ENCODE measurements around the gene RSAD2. TPM values are rescaled to one million over a fixed set of nuclear protein-coding genes. Genes with fewer than 3 reads are reported as not detected.
"Not testable (repeated sequence)": the region's sequence is repeated elsewhere in the genome, so short reads cannot be mapped to it uniquely, and the experiment has no call there.

RSAD2 gene
- total RNA-seq, 1 donor from 2014 or later: 62.2 TPM

DNA sequence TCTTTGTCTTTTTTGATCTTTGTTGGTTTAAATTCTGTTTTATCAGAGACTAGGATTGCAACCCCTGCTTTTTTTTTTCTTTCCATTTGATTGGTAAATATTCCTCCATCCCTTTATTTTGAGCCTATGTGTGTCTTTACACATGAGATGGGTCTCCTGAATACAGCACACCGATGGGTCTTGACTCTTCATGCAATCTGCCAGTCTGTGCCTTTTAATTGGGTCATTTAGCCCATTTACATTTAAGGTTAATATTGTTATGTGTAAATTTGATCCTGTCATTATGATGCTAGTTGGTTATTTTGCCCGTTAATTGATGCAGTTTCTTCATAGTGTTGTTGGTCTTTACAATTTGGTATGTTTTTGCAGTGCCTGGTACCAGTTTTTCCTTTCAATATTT lies 25.0 kb downstream of the RSAD2 start:
- intact Hi-C loops (cut with micrococcal nuclease): not testable (repeated sequence)

DNA sequence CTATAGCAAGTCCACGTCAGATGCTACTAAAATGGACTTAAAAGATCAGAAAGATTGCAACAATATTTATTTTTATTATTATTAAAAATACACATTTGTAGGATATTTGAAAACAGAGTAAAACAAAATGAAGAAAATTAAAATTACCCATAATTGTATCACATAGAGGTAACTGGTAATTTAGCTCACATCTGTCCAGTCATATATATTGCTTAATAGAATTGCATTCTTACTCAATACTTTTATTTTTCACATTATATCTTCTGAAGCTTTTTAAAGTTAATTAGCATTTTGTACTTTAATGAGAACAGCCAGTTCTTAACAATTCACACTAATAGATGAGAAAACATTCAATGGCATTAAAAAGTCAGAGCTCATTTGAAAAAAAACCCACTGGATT lies 28.1 kb downstream of the RSAD2 start:
- intact Hi-C loops (cut with micrococcal nuclease): loop anchor here (1.0 kb wide), 2 partner anchors 8 to 10 kb away; no protein-coding TSS in a partner anchor

DNA sequence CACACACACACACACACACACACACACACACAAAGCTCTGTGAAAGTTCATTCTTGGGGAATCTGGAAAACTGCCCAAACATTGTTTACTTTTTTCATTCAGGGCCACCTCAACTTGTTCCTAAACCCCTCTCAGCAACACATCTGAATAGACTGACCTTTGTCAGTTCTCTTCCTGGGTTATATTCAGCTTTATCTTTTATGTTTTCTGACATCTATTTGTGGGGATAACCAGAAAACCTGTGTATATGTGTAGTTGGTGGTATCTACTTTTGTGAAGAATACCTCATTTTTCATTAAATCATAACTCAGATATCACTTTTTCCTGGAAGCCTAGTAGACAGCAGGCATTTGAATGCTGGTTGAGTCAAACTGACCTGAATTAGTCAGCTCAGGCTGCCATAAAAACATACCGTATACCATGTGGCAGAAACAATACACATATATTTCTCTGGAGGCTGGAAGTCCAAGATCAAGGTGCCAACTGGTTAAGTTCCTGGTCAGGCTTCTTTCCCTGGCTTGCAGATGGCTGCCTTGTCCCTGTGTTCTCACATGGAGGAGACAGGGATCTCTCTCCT lies 28.7 kb downstream of the RSAD2 start:
- intact Hi-C loops (cut with micrococcal nuclease): loop anchor here (1.0 kb wide), 2 partner anchors 9 kb away; no protein-coding TSS in a partner anchor

DNA sequence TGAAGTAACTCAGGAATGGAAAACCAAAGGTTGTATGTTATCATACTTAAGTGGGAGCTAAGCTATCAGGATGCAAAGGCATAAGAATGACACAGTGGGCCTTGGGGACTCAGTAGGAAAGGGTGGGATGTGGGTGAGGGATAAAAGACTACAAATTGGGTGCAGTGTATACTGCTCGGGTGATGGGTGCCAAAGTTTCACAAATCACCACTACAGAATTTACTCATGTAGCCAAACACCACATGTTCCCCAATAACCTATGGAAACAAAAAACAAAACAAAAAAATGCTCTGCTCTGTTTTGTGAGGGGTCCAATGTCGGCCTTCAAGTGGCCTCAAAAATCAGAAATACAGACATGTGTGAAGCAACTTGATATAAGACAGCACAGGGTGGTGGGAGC lies 30.7 kb downstream of the RSAD2 start:
- intact Hi-C loops (cut with micrococcal nuclease): no loop called here

DNA sequence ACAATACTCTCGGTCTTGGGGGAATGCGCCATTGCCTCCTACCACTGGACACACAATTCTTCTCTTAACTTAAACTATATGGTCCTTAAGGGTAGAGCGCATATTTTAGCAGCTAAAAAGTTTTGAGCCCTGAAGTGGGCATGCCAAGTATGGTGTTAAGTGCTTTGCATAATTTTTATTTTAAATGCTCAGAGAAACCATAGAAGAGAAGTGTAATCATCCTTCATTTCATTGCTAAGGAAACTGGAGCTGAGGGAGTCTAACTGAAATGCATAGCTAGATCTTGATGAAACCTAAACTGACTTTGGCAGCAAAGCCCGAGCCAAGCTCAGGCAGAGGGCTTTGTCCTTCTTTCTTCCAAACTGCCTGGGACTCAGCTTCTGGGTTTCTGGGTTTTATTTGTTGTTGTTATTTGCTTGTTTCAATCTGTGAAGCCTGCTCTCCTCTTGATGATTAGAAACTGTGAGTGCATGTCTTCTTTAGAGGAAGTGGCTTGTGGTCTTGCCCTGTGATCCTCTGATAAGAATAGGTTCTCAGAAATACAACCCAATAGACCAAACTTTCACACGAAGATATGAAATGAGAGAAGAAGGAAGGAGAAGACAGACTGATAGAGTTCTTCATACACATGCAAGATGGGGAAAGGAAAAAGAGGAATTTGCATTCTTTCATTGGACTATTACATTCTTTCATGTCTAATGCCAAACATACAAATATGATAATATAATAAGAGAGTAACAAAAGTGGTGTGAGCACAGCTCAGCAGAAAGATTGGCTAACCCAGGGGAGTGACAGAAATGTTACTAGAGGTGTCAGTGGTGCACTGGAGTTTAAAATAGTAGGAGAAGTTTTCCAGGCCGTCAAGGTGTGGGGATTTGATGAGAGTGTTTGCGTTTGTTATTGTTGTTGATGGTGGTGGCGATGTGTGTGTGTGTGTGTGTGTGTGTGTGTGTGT lies 32.1 kb downstream of the RSAD2 start:
- intact Hi-C loops (cut with micrococcal nuclease): loop anchor here (1.0 to 10.0 kb wide), 5 partner anchors 8 to 1773 kb away; partner anchors contain the start of genes ID2, RNF144A and RSAD2

DNA sequence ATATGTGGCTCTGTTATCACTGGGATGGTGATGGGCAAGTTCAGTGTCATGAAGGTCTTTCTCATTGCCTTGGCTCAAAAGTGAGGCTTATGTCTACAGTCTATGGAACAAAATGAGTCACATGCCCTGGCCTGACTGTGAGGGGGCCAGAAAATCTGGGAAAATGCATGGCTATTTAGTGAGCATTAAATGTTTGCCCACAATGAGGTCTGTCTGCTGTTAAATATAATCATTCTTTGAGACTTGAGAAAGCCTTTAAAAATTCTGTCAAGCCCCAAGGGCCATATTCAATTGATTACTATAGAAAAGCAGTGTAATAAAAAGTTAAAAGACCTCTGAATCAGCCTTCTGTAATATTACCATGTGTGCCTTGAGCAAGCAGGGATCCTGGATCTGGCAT lies 34.1 kb downstream of the RSAD2 start:
- intact Hi-C loops (cut with micrococcal nuclease): loop anchor here (5.0 to 10.0 kb wide), 2 partner anchors 1633 to 1771 kb away; partner anchors contain the start of gene ID2

DNA sequence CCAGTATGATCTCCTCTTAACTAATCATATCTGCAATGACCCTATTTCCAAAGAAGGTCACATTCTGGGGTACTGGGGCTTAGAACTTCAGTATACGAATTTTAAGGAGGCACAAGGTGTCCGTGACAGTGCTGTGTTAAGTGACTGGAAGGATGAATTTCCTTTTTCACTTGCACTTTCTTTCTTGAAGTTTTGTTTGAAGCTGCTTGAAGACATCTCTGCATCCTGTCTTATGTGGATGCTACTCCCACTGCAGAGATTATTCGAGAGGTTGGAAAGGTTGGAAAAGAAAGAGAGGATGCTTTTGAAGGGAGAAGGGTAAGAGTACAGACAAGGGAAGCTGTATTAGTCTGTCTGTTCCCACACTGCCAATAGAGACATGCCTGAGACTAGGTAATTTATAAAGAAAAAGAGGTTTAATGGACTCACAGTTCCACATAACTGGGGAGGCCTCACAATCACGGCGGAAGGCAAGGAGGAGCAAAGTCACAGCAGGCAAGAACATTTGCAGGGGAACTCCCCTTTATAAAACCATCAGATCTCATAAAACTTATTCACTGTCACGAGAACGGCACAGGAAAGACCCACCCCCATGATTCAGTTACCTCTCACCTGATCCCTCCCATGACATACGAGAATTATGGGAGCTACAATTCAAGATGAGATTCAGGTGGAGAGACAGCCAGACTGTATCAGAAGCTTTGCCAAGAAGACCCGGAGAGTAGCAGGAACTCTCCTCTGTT lies 36.0 kb downstream of the RSAD2 start:
- intact Hi-C loops (cut with micrococcal nuclease): loop anchor here (1.0 to 10.0 kb wide), 3 partner anchors 36 to 1769 kb away; partner anchors contain the start of genes ID2 and RSAD2

DNA sequence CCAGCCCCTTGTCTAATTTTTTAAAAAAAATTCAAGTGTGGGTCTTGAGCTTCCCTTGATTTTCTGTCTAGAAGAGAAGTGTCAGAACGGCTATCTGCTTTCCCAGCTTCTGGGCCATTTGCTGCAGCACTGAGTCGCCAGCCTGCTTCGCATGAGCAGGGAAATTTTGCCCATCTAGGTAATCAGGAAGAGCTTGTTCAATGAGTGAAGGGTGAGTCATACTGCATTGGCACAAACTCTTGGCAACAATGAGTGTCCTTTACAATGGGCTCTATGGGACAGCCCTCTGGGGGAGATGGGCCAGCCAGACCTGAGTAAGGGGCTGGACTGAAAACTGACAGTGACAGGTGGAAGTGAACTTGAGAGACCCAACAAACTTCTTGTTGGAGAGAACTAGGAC lies 37.3 kb downstream of the RSAD2 start:
- intact Hi-C loops (cut with micrococcal nuclease): loop anchor here (1.0 to 10.0 kb wide), 3 partner anchors 9 to 1767 kb away; partner anchors contain the start of gene ID2

DNA sequence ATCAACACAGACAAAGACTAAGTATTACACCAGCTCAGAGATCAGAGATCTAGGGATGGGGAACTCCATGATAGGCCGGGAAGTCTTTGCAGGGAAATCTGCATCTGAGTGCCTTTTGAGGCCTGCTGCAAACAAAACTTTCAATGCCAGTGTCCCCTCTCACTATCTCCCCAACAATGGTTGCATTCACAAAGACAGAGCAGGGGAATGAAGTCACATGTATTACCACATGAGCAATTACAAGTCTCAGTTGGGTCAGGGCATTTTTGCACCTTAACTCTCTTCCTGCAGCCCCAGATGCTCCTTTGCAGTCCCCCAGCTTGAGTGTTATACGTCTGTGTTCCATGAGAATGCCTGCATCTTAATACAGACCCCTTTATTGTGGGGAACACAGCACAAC lies 37.8 kb downstream of the RSAD2 start:
- intact Hi-C loops (cut with micrococcal nuclease): loop anchor here (1.0 to 10.0 kb wide), 2 partner anchors 9 to 1629 kb away; no protein-coding TSS in a partner anchor

DNA sequence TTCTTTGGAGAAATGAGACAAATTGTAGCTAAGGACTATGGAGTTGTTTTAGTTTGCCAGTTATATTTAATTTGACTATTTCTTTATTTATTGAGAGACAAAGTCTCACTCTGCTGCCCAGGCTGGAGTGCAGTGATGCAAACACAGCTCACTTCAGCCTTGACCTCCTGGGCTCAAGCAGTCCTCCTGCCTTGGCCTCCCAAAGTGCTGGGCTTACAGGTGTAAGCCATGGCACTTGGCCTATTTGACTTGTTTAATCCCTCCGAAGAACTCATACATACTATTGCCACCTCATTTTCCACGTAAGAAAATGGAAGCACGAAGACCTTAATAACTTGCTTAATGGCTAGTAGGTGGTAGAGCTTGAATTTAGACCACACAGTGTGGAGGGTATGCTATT lies 38.6 kb downstream of the RSAD2 start:
- intact Hi-C loops (cut with micrococcal nuclease): loop anchor here (2.0 to 10.0 kb wide), 2 partner anchors 89 to 1629 kb away; no protein-coding TSS in a partner anchor

DNA sequence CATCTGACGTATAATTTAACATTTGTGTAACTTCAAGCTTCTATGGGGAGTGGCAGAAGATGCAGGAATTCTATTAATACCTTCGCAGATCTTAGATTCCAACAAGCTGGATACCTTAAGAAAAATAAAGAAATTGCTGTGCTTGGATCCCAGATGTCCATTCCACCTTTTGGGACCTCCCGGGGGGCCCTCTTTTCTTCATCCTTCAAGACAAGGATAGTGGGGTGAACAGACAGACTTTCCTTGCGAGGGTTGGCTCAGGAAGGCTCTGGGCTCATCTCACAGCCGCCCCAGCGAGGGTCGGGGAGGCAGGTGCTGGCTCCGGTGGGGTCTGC lies 39.1 kb downstream of the RSAD2 start:
- intact Hi-C loops (cut with micrococcal nuclease): loop anchor here (1.0 to 10.0 kb wide), 3 partner anchors 7 to 1628 kb away; no protein-coding TSS in a partner anchor

DNA sequence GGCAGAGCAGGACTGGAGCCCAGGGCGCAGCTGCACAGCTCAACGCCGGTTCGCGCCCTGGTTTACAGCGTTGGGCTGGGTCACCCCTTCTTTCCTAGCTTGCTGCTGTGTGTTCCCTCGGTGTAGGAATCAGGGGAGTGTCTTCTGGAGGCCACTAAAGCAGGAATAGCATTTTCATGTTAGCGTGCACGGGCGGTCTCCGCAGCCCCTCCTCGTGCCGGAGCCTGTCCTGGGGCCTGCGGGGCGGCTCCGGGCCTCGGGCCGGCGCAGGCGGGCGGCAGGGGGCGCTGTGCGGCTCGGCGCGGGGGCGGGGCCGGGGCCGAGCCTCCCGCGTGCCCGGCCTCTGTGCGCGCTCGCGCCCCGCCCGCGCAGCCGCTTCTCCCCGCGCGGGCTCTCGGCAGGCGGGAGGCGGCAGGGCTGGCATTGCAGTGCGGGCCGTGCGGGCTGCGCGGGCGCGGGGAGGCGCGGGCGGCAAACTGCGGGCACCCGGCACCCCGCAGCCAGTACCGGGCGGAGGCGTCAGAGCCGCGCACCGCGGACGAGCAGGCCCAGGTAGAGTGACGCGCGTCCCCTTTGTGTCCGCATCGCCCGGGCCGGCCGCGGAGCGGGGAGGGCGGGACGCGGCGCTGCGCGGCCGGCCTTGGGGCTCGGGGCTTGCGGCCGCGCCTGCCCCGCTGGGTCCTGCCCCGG lies 39.6 kb downstream of the RSAD2 start, which contains the start of gene RNF144A:
Gene RNF144A, plus strand, starts transcription at position 342 of the 690 bp plus-strand sequence. CDS start 79,515 bp downstream, outside the sequence.
- intact Hi-C loops (cut with micrococcal nuclease): loop anchor here (1.0 to 10.0 kb wide), 3 partner anchors 8 to 1628 kb away; no protein-coding TSS in a partner anchor

DNA sequence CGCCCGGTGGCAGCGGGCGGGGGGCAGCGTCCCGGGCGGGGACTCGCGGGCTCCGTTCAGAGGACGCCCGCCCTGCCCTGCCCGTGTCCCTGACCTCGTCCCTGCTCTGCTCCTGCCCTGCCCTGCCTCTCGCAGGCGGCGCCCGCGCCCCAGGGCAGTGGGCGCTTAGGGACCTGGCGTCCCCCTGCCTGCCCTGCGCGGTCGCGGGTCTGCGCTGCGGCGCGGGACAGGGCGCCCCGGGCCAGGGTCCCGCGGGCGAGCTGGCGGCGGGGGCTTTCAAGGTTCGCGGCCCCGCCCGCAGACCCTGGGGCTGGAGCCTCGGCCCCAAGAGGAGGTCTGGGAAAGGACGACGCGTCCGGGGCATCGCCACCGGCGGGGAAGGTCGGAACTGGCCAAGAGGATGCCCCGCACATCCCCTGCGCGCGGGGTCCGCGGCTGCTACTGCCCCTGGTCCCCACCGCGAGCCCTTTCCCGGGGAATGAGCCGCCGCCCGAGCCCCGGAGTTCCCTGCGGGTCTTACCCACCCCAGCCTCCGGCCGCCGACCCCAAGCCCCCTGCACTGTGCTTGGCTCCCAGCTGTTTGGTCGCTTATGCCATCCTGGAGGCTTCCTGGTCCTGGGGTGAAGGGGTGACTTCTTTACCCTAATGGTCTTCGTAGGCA lies 40.3 kb downstream of the RSAD2 start:
- intact Hi-C loops (cut with micrococcal nuclease): loop anchor here (1.0 to 10.0 kb wide), 4 partner anchors 9 to 1627 kb away; no protein-coding TSS in a partner anchor

DNA sequence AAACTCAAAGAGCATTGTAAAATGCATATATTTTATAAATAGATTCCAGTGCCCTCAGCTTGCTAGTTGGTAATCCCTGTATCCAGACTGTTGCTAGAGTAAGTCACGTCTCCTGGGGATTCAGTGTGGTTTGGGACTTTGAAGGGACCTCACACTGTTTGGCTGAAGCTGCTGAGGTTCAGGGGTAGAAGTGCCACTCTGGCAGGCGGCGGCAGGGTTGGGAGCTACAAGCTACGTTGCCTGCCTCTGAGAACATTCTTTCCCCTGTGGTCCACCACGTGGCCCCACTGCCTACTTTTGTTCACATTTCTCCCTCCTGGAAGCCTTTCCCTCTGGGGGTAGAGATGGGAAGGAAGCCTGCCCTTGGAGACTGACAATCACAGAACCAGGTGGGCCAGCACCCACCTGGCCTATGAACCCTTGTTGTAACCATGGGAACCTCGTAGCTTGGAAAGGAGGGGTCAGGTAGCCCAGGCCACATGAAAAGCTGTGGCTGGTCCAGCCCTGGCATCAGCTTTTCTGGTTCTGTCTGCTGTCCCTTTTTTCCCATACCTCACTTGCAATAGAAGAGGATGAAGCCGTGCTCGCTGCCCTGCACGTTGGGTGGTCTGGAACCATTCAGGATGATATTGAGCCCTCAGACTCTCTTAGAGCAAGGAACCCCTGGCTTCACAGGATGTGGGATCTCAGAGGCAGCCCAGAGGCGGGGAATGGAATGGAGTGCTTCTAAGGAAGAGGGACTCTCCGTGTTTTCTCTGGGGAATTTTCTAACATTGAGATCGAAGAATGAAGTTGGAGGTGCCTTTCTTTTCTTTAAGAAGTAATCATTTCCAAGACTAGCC lies 42.5 kb downstream of the RSAD2 start:
- intact Hi-C loops (cut with micrococcal nuclease): loop anchor here (10.0 kb wide), 1 partner anchor 1625 kb away; no protein-coding TSS in a partner anchor

DNA sequence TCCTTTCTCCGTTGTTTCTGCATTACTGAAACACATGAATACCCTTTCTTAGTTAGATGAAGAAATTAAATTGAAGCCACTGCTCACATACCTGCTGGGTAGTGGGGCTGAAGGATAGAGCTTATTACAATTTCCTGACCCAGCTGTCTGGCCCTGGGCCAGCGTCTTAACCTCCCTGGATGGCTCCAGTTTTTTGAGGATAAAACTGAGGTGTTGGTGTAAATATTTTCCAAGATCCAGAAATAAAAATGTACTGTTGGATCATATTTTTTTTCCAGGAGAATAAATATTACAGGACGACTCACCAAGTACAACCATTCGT lies 43.1 kb downstream of the RSAD2 start:
- intact Hi-C loops (cut with micrococcal nuclease): no loop called here

DNA sequence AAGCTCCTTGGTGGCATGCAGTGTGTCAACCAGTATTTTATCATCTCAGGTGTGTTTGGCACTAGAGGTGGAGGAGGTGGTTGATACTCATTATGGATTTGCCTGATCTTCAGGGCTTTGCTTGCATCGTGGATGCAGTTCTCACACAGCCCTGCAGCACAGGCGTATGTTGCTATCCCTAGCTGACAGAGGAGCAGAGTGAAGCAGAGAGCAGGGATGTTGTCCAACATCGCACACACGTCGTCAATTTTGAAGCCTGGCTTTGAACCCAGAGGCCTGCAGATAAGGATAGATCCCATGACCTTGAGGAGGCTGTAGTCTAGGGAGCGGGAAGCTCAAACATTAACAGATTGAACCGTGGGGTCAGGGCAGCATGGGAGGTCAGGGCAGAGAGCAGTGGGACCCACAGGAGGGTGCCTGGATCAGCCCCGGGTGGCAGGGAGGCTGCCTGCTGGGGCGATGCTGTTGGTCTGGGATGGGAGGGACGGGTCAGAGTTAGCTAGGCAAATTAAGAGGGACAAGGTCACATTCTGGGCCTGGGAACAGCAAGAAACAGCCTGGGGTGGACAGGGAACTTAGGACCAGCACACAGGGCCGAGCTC lies 43.8 kb downstream of the RSAD2 start:
- intact Hi-C loops (cut with micrococcal nuclease): no loop called here

DNA sequence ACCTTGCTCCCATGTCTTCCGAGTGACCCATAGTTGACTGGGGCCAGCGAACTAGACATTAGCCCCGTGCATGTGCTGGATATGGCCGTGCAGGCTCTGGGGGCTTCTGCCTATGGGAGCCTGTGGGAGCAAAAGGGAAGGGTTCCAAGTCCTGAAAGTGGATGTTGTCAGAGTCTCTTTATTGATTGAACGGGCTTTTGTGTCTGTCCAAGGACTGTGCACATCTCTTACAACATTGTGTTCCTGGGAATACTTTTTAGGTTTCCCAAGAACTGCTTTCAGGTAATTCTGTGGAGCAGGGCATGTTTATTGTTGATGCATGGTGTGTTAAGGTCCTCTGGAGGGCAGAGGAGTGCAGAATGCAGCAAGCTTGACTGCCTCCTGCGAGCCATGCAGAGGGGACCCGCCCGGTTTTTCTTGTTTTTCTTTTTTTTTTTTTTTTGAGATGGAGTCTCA lies 44.7 kb downstream of the RSAD2 start:
- intact Hi-C loops (cut with micrococcal nuclease): loop anchor here (2.0 kb wide), 1 partner anchor 17 kb away; no protein-coding TSS in a partner anchor

DNA sequence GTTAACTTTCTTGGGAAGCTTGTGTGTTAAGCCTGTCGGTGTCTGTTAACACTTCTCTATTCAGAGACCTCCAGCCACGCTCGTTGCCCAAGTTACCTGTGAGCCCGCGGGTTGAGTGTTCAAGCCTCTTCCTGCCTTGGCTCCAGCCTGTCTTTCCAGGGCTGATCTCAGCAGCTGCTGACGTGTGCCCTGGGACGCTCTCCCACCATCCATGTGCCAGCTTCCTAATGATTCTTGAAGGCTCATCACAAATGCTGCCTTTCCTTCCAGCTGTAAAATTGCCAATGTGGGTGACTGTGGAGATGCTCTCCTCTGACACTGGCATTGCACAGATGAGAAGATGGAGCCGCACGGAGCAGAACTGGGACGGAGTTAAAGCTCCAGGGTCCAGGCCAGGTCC lies 45.7 kb downstream of the RSAD2 start:
- intact Hi-C loops (cut with micrococcal nuclease): loop anchor here (2.0 kb wide), 1 partner anchor 15 kb away; no protein-coding TSS in a partner anchor
